AG08396 (cell line): Measurements from ENCODE around the gene SREK1.

Experiments used
- DNase-seq: peaks from one replicate; pipeline ENCODE4 v3.0.0; 2012; ENCODE audit warnings: low spot score, mixed read lengths

SREK1 gene

DNA sequence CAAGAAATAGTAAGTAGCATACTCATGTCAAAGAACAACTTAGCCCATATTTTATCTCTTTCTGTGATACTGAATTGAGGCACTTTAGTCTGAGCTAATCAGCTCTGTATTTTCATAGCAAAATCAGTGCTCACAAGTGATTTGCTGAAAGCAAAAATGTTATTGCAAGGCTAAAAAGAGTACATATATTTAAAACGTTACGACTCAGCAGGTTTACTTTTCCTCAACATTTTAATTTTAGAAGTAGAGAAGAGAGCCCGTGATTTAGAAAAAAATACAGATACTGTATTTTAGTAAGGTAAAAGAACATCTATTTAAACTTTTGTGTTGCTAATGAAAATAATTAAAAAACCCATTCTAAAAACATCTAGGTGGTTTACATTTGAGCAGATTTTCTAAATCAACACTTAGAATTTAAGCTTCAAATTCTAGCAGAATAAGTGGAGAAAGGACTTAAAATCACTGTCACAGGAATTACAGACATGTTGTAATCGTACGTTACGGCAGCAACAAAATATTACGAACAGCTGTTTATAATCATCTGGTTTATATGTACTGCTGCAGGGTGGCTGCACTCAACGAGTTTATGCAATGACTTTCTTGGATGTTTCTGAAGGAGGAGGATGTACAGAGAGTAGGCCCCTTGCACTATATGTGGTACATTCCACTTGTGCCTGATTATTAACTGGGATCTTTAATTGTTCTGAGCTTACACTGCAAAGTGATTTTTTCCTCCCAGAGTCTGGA, 20.1 kb downstream of the SREK1 start:
- DNase-seq = peak; percentile 19

DNA sequence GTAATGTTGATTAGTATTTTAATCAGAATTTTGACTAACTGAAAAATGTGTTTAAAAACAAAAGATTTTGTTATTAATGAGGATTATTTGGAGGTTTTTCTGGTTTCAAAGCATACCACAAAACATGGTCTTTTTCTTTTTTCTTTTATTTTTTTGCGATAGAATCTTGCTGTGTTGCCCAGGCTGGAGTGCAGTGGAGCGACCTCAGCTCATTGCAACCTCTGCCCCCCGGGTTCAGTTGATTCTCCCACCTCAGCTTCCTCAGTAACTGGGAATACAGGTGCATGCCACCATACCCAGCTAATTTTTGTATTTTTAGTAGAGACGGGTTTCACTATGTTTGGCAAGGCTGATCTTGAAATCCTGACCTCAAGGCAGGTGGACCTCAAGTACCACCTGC, 24.1 kb downstream of the SREK1 start:
- no peak for DNase-seq

DNA sequence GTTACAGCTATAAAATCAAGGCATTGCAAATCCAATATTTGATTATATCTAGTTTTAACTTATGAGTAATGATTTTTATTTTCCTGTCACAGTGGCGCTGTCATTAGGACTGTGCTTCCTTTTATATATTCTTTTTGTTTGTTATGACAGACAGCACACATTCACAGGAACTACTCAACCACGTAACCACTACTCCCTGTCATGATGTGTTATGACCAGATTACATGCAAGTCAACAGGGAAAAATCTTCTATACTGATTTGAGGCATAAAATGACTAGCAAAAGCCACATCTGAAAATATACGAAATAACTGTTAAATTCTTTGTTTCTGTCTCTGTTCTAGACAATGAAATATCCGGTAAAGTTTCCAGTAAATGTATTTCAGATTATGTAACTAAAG, 25.4 kb downstream of the SREK1 start:
- DNase-seq = no peak

DNA sequence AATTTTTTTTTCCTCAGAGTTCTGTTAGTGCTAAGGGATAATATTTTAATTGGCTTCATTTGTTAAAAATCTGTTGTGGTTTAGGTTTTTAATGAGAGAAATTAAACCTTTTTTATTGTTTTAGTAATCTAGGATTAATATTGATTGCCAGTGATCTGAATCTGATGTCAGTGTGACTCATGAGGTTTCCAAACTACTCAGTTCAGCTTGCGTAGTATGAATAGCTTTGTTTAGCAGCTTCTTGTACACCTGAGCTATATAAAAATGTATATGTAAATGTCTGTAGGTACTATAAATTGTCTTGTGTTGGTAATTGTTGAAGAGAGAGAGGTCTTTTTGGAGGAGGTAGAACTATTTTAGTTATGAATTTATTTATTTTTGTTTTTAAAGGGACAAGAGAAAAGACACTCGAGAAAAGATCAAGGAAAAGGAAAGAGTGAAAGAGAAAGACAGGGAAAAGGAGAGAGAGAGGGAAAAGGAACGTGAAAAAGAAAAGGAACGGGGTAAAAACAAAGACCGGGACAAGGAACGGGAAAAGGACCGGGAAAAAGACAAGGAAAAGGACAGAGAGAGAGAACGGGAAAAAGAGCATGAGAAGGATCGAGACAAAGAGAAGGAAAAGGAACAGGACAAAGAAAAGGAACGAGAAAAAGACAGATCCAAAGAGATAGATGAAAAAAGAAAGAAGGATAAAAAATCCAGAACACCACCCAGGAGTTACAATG, 26.3 kb downstream of the SREK1 start:
- DNase-seq = no peak

- DNase-seq = peak; percentile 25
Measured at GRCh38 chr5:66171349-66172344, 27.5 kb downstream of the SREK1 start.

GRCh38 chr5:66174338-66174737, 30.2 kb downstream of the SREK1 start:
- DNase-seq = peak; percentile 8

GRCh38 chr5:66178799-66179198, 34.7 kb downstream of the SREK1 start:
- no peak for DNase-seq

DNA sequence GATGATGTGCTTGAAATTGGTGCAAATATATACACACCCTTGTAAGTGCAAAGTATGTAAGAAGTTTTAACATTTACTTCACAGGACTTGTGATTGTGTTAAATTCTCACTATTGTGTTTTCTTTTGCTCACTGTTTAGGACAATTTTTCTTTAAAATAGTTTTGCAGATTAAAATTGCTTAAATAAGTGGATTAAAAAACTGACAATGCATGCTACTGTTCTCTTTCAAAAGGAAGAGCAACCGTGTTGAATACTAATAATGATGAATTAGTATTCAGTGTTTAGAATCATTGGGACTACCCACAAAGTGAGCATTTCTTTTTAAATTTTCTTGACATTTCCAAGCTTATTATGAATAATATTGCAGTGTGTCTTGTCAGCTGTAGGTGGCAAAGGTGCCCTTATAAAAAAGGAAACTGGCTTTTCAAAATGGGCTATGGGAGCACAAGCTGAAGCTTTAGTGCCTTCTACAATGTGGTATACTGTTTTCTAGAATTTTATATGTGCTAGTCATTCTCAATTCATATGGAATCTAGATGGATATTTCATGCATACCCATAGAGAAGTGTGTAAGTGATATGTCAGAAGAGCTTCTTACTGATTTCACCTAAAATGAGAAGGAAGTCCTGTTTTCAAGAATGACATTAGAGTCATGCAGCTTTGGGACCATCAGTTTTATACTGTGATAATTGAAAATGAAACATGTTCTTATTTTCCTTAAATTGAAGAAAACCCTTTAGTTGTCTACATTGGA, 35.4 kb downstream of the SREK1 start:
- DNase-seq = no peak

DNA sequence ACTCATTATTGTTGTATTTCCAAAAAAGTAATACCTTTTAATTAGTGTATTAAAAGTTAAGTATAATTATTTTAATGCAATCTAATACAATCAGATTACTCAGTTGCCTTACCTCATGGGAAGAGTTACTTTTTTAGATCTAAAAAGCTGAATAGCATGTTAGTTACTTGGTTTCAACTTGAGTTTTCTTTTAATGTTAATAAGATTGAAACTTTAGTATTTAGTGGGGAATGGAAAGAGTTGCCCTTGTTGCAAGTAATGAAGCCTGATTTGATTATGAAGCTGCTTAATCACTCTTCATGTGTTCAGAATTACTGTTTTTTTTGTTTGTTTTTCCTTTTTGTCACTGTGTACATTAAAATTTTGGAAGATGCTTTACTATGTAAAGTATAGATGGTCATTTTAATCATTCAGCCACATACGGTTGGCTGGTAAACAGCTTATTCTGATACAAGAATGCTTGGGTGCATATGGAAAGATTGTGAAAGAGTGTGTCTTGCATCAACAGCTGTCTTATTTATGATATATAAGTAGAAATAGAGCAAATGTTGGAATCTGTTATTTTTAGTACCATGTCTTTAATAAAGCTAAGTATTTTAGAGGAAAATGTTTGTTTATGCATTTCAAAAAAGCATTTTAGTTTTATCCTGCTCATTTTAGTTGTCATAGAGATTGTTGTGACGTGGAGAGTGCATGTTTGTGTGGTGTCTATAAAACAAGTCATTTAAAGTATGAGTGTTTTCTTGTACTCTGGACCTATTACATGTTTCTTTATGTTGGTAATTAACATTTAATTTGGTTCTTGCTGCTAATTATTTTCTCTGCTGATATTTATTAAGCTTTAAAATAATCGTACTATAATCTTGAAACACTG, 36.4 kb downstream of the SREK1 start:
- DNase-seq = no peak

DNA sequence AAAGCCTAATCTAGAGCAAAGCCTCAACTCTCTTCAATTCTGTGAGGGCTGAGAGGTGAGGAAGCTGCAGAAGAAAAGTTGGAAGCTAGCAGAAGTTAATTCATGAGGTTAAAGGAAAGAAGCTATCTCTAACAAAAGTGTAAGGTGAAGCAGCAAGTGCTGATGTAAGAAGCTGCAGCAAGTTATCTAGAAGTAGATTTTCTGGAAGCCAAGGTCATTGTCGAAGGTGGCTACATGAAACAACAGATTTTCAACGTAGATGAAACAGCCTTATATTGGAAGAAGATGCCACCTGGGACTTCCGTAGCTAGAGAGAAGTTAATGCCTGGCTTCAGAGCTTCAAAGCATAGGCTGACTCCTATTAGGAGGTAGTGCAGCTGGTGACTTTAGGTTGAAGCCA, 42.0 kb downstream of the SREK1 start:
- DNase-seq = no peak

- no peak for DNase-seq
Measured at GRCh38 chr5:66193419-66193818, 49.3 kb downstream of the SREK1 start.

DNA sequence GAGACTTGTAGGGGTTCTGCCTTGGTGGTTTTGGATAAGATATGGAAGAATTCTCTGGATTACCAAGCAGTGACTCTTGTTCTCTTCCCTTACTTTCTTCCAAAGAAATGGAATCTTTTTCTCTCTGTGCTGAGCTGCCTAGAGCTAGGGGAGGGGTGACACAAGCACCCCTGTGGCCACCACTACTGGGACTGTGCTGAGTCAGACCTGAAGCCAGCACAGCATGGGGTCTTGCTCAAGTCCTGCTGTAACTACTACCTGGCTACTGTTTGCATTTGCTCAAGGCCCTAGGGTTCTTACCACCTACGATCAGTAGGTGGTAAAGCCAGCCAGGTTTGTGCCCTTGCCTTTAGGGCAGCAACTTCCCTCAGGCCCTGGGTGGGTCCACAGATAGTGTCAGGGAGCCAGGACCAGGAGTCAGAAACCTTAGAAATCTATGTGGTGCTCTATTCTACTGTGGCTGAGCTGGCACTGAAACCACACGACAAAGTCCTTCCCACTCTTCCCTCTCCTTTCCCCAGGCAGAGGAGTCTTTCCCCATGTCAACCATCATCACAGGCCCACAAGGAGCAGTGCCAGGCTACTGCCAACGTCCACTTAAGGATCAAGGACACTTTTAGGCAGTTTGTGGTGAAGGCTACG, 53.8 kb downstream of the SREK1 start:
- DNase-seq = no peak

- DNase-seq = no peak
Measured at GRCh38 chr5:66198837-66199236, 54.7 kb downstream of the SREK1 start.

DNA sequence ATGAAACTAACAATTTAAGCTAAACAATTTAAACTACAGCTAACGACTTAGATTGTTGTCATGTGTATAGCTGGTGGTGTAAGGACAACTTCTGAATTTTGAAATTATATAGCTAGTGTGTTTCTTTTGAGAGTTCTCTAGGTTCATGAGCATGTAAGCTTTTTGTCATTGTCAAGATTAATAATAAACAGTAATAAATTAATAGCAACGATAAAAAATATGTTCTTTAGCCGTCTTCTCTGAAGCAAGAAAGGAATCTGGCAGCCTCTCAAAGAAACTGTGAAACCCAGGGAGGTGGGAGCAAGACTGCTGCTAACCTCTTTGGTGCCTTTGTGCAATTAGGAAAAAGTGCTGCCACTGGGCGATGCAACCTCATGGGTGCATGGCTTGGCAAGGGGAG, 59.4 kb downstream of the SREK1 start:
- no peak for DNase-seq

GRCh38 chr5:66206465-66206864, 62.4 kb downstream of the SREK1 start:
- no peak for DNase-seq

DNA sequence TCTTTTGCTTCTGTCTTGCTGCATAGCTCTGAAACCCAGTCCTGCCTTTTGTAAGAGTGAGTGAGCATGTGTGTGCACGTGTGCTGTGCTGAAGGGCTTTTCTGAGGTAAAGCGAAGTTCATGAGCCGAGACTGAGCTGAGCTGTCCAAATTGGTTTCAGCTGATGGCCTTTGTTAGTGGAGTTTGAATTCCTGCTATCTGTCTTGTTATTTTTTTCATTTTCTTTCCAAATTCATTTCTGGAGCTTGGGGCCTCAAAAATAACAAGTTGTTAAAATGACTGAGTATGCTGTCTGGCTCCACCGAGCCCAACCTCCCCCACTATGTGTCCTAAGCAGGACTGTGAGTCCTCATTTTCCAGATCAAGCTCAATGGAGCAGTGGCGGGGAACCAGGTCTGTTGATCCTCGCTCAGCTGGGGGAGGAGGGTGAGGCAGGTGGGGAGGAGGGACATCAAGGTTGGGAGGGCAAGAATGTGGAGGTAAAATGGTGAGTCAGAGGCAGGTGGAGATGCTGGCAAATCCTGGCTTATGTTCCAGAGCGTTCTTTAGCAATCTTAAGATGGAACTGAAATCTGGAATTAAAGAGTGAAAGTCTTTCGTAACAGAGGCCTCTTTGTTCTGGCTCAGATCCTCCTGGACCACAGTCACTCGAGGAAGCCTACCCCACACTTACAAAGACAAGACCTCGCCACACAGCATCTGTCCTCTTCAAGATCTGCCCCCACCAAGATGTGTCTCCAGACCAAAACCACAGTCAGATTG, 63.9 kb downstream of the SREK1 start:
- DNase-seq = no peak

- DNase-seq = no peak
Measured at GRCh38 chr5:66209350-66209749, 65.2 kb downstream of the SREK1 start.

DNA sequence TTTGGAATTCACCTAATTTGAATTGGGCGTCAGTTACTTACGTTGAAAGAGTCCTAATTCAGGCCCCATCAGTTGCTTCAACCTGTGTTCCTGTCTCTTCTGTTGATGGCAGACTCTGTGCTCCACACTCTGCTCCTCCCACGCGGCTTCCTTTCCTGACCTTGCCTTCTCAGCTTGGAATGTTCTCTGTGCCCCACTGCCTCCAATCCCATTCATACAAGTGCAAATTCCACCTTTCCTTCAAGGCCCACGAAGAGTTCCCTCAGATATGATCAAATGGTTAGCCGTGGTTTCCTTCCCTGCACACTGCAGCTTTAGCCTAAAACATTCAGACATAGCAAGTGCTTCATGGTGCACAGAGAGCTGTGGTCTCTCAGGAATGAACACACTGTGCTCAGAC, 65.7 kb downstream of the SREK1 start:
- DNase-seq = no peak

- DNase-seq = no peak
Measured at GRCh38 chr5:66213533-66213932, 69.4 kb downstream of the SREK1 start.
